CD4-positive, alpha-beta T cell treated with Interleukin-1 beta for 1 hour (primary cell): ENCODE results near the gene ZNF688.

Experiments used
- DNase-seq, 2 donors: peaks; one replicate each; pipeline ENCODE4 v3.0.0-alpha.2; 2020 to 2022

ZNF688 gene

DNA sequence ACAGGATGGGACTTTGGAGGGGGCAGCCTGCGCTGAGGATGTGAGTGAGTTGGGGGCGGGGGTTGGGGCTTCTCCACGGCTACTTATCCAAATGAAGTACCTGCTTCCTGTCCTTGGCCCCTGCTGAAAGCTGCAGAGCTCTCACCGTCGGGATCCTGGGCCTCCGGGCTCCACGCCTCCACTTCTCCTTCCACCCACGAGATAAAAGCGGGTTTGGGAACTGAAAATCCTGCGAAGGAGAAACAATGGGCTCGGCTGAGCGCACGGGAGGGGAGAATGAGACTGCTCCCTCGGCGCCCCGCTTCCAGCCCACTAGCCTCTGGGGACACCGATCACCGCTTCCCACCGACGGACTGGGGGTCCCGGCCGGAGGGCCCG is 13.5 kb upstream of the ZNF688 start:
- DNase-seq: no peak

DNA sequence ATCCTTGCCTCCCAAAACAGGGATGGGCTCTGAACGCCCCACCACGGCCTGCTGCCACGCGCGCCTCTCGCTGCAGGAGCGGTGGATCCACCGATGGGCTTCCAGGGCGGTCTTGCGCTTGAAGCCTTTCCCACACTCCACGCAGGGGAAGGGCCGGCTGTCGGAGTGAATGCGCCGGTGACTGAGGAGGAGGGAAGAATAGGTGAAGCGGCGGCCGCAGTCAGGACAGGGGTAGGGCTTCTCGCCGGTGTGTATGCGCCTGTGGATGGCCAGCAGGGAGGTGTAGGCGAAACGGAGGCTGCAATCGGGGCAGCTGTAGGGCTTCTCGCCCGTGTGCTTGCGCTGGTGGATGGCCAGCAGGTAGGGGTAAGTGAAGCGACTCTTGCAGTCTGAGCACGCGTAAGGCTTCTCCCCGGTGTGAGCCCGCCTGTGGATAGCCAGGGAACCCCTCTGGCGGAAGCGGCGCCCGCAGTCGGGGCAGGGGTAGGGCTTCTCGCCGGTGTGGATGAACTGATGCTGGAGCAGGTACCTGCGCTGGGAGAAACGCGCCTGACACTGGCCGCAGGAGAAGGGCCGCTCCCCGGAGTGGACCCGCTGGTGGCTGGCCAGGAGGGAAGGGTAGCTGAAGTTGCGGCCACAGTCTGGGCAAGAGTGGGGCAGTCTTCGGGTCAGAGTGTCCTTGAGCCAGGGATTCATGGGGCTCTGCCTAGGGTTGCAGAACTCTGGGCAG is 11.3 kb upstream of the ZNF688 start:
- DNase-seq: no peak

DNA sequence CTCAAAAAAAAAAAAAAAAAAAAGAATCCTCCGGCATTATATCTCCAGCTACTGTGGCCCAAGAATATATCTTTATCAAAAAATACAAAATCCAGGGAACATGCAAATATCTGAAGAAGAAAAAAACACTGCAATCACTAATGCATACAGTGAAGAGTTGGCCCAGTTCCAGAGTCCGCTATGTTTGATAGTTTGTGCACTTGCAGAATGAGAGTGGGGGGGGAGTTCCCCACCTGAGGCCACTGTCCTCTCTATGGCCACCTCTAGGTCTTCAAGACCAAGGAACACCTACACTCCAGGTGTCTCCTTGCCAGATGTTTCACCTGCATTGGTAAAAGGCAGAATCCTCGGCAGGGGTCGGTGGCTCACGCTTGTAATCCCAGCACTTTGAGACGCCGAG is 9.9 kb upstream of the ZNF688 start:
- DNase-seq: no peak

DNA sequence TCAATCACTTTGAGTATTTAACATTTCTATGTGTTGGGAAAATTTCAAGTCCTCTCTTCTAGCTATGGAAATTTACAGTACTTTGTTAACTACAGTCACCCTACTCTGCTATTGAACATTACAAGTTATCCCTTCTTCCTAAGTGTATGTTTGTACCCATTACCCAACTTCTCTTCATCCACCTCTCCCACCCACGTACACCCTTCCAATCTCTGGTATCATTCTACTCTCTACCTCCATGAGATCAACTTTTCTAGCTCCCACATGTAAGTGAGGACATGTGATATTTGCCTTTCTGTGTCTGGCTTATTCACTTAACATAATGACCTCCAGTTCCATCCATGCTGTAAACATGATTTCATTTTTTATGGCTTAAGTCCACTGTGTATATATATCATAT is 3.2 kb upstream of the ZNF688 start:
- no peak for DNase-seq

DNA sequence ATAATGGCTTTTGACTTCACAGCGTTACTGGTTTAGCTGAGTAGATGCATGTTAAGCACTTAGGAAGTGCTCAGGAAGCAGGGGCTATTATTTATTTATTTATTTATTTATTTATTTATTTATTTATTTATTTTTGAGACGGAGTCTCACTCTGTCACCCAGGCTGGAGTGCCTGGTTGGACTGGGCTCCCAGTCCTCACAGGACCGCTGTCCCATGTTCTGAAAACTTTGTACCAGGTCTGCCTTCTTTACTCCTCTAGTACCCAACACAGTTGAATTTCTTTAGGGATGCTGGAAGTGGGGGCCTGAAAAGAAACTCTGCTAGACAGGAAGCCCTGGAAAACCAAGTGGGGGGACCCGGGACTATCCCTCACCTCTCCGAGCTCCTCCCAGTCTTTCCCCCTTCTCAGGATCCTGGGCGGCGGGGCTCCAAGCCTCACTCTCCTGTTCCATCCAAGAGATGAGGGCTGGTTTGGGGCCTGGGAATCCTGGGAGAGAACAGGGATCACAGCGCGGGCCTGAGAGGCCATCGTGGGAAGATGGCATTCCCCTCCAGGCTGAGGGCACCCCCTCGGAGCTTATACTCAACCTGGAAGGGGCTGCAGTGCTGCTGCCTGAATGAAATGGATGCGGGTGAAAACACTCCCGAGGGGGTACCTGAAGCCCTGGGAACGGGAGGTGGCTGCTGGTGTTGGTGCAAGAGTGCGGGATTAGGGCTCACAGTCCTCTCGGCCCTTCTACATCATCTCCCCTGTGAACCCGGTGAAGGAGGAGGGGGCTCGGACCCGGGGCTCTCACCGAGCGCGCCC is 674 bp downstream of the ZNF688 start:
- no peak for DNase-seq

DNA sequence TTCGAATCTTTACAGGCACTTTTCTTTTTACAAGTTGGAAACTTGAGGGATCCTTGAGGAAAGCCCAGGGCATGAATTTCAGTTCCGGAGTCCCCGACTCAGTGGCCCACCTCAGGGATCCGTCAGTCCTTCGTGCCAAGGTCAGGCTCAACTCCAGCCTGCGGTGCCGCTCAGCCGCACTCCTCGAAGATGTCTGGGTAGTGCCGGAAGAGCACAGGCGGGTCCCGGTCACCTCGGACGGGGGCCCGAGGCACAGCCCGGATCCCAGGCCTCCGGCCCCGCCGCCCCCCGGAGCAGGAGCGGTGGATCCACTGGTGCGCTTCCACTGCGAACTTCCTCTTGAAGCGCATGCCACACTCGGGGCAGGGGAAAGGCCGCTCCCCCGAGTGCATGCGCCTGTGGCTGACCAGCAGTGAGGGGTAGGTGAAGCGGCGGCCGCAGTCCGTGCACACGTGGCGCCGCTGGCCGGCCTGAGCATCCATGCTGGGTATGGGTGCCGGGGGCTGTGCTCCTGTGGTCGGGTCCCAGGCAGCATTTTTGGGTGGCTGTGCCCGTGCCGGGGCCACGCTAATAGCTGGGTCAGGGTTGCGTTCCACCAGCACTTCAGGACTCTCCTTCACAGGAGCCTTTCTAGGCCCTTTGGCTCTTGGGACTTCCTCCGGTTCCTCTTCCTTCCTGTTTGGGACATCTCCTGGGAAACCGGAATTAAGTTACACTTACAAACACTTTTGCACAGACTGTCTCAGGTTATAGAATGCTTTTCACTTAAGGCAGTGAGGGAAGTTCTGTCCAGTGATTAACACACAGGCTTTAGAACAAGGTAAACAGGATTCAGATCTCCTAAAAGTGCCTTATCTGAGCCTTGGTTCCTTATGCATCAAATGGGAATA is 1.5 kb downstream of the ZNF688 start:
- no peak for DNase-seq

DNA sequence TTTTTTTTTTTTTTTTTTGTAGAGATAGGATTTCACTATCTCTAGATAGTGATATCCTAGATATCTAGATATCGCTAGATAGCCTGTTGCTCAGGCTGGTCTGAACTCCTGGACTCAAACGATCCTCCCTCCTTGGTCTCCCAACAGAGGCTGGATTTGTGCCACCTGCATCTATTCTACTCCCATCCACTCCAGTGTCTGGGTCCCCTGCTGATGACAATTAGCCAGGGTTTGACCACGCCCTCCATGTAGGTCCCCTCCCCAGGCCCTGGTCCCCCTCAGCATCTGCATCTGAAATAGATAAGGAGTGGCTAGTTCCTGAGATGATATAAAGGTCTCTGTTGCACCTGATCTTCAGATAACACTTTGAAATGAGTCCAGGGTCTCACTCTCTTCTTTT is 2.2 kb downstream of the ZNF688 start:
- DNase-seq: no peak

DNA sequence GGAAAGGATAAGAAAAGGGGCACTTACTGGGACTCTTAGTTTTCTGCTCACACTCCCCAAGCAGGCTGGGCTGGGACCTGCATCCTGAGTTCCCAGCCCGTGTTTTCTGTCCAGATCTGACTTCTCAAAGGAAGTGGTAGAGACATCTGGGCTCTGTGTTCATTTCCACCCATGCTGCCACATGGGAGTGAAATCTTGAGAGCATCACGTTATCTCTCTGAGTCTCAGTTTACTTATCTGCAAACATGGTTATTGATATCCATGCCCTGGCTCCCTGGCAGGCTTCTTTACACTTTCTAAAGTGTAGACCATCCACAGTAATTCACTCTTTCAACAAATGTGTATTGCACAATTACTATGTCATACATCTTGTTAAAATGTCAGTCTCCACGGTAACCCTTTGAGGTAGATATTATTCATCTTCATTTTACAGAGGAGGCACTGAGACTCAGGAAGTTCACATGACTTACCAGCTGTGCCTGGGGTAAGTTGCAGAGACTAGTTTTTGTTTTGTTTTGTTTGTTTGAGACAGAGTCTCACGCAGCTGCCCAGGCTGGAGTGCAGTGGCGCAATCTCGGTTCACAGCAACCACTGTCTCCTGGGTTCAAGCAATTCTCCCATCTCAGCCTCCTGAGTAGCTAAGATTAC is 3.4 kb downstream of the ZNF688 start:
- DNase-seq: peak; percentile 71 to 73

DNA sequence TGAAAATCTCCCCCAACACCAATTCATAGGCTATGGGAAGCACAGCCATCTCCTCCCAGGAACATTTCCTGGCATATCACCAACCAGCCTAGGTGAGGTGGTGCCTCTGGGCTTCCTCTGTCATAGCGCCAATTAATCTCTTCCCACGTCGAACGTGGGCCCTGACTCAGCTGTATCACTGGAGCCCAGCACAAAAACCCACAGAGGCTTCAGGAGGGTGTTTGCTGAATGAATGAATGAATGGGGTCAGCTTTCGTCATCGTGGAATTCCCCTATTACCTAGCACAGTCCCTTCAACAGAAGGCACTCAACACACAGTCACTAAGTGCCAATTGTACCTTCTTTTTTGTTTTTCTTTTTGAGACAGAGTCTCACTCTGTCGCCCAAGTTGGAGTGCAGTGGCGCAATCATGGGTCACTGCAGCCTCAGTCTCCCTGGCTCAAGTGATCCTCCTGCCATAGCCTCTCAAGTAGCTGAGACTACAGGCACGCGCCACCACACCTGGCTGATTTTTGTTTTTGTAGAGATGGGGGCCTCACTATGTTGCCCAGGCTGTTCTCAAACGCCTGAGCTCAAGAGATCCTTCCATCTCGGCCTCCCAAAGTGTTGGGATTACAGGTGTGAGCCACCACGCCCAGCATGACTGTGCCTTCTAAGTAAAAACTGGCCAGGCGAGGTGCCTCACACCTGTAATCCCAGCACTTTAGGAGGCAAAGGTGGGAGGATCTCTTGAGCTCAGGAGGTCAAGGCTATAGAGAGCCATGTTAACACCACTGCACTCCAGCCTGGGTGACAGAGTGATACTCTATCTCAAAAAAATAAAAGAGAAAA is 4.1 kb downstream of the ZNF688 start:
- peak; percentile 57 to 68 for DNase-seq

DNA sequence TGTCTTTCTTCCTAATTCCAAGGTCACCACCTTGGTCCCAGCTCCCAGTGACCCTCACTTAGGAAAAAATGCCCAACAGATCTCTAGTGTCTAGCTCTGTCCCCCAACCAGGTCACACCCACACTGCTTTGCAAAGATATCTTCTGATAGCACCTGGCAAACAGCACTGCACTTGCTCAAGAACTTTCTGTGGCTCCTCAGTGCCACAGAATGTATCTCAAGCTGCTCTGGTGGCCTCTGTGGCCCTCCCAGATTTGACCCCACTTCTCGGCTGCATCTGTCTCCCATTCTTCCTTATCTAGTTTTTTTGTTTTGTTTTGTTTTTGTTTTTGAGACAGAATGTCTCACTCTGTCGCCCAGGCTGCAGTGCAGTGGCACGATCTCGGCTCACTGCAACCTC is 5.0 kb downstream of the ZNF688 start:
- no peak for DNase-seq

DNA sequence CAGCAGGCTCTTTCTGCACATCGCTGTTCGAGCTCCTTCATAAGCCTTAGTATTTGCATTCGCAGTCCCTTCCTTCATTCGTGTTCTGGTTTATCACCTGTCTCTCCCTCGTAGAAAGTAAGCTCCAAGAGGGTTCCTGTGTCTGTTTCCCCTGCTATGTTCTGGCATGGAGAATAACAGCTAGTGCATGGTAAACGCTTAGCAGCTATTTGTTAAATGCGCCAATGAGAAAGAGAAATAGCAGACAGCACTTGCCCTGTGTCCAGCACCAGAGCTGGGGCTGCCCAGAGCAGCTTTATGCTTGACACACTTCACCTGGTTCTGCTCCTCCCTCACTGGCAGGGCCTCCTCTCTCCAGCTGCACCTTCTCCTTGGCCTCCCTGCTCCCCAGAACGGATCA is 5.5 kb downstream of the ZNF688 start:
- DNase-seq: no peak

DNA sequence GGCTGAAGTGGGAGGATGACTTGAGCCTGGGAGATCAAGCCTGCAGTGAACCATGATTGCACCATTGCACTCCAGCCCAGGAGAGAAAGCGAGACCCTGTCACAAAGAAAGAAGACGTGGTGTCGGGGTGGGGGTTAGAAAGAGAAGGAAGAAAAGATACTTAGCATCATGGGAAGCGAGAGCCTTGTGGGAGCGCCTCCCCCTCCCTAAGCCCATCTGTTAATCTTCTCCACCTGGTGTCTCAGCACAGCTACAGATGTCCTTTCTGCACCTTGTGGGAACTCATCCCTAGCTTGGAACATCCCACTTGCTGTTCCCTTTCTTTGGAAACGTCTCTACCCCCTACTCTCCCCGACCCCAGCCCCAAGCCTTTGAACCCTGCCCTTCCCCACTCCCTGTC is 6.0 kb downstream of the ZNF688 start:
- no peak for DNase-seq

DNA sequence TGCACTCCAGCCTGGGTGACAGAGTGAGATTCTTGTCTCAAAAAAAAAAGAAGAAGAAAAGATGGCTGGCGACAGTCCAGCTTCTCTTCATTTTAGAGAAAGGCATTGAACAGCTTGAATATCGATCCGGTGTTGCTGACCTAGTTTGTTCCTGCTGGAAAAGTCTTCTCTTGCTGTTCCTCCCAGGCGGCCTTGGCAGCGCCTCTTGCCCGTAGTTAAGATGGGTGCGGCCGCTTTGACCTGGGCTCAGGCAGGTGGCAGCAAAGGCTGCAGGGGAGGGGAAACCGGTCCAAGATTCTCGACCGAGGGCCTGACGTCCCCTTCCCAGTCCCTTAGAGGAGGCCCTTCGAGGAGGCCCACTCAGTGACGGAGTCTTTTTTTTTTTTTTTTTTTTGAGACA is 9.5 kb downstream of the ZNF688 start:
- DNase-seq: no peak

DNA sequence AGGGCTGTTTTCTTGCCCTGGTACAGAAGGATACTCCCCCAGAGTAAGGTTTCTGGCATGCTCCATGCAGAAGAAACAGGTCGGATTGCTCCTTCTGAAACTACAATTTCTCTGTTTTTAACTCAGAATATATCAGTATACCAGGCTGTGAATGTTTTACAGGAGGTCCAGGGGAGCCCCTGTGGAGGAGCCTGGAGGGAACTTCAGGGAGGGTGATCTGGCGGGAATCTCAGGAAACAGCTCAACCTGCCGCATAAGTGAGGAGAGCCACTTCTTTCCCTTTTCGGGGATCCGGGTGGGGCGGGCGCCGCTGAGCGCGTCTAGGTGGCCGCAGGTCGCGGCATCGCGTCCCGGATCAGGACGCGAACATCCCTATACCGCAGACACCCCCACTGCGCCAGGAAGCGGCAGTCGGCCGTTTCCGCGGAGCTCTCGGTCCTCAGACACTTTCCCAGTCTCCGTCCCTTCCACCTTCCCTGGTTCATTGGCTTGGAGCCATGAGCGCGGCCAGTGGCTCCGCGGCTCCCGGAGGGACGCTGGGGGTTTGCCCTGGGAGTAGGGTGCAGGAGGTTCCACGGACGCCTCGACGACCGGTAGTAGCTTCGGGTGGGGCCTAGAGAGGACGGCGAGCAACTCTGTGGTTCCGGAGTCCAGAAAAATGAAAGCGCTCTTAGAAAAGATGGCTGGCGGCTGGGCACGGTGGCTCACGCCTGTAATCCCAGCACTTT is 10.3 kb downstream of the ZNF688 start:
- peak; percentile 31 to 43 for DNase-seq

DNA sequence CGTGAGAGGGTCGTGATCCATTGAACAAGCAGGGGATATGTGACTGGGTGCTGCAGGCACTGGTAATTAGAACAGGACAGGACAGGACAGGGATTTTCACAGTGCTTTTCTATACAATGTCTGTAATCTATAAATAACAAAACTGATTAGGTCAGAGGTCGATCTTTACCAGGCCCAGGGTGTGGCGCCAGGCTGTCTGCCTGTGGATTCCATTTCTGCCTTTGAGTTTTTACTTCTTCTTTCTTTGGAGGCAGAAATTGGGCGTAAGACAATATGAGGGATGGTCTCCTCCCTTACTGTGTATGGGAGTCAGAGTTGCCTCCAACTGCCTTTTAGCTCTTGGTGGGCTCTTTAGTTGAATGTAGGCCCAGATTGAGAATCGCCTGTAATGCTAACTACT is 11.8 kb downstream of the ZNF688 start:
- DNase-seq: no peak

DNA sequence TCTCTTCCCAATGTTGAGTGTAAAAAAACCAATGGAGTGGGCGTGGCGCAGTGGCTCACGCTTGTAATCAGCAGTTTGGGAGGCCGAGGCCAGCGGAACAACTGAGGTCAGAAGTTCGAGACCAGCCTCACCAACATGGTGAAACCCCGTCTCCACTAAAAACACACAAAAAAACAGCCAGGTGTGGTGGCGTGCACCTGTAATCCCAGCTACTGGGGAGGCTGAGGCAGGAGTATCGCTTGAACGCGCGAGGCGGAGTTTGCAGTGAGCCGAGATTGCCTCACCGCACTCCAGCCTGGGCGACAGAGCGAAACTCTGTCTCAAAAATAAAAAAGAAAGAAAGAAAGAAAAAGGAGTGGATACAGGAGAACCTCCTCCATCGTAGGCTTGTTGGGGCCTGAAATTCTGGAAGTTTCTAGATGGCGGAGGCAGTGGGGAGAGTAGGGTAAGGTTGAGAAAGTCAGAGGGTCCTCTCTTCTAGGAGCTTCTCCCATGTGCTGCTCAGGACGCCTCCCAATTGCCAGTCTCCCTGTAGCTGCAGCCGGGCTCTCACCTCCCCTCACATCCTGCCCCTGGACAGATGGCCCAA is 12.6 kb downstream of the ZNF688 start:
- no peak for DNase-seq

DNA sequence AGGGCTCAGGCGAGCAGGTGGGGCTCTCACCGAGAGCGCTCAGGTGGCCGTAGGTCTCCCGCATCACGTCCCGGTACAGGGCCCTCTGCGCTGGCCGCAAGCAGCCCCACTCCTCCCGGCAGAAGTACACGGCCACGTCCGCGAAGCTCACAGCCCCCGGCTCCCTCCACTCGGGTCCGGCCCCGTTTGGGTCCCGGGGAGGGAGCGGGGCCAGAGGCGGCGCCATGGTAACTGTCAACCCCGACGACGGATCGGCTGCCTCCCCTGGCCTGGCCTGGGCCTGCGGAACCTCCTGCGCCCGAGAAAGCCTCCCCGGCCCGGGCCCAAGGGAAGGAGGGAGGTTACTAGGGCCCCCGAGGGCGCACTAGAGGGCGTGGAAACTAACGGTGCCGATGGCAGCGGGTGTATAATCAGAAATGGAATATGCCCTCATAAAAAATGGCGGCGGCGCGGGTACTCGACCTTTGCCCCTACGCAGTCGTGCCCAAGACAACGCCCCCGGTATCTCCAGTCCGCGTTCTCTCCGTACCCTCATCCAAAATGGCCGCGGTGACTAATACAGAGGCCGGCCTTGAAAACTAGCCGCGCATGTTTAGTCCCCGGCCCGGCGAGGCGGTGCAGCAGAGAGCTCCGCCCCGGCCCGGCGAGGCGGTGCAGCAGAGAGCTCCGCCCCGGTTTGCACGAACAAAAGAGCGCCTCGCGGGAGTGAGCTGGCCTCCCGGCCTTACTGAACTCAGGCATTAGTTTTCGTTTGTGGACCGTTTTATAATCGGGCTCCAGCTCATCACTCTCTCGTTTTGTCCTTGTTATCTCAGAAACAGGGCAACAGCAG is 13.3 kb downstream of the ZNF688 start, which contains the start of gene ZNF764:
Gene ZNF764 (minus strand): TSS at position 418 of the 832 bp plus-strand sequence. CDS start 192 bp downstream, at position 226.
- peak; percentile 98 to 99 for DNase-seq

DNA sequence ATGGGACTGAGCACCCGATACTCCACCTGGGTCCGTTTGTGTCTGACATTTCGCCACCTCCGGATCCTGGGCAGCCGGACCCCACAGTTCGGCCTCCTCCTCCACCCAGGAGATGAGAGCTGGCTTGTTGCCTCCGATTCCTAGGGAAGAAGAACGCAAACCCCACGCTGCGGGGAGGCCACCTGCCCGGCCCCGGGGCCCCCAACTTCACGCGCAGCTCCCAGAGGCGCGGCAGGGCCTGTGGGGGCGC is 13.9 kb downstream of the ZNF688 start:
- DNase-seq: peak in 1 of 2 donors; percentile 54

DNA sequence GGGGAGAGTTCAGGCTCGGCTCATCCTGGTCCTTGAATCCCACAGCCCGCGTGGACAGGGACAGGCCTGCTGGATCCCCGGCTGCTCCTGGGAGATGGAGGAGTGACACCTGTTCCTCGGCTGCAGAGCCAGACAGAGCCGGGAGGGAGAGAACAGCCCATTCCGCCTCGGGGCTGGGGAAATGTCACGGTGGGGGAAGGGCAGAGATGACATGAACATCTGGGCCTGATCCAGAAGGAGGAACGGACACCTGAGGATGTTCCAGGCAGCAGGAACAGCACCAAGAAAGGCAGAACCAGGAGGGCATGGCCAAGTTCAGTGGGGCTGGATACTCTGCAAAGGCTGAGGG is 15.4 kb downstream of the ZNF688 start:
- DNase-seq: no peak
